GM23338 (cell line): ENCODE results near the gene DDX54.

Source experiments
- CREB1 ChIP-seq: fragments of 250-450 bp; sonication (Bioruptor Pico); IDR thresholded peaks from 2 replicates; pipeline ENCODE4 v1.5.0; 2020; ENCODE audit warnings: low read depth, mild to moderate bottlenecking, moderate library complexity
- ETS1 ChIP-seq: IDR thresholded peaks from 2 replicates; pipeline ENCODE4 v1.6.1; 2016; ENCODE audit warnings: antibody characterized with exemption
- EZH2 ChIP-seq: fragments of 200-600 bp; sonication (generic); IDR thresholded peaks from one replicate; pipeline ENCODE4 v1.8.0; 2017; ENCODE audit warnings: antibody characterized with exemption, mild to moderate bottlenecking, low read depth; ENCODE audit not compliant: unreplicated experiment
- EZH2phosphoT487 ChIP-seq: fragments of 200-600 bp; sonication (generic); IDR thresholded peaks from one replicate; pipeline ENCODE4 v1.8.1; 2018; ENCODE audit warnings: antibody characterized with exemption; ENCODE audit not compliant: unreplicated experiment
- JUNB ChIP-seq: IDR thresholded peaks from one replicate; pipeline ENCODE4 v1.6.1; 2016; ENCODE audit warnings: antibody characterized with exemption; ENCODE audit not compliant: unreplicated experiment
- NANOG ChIP-seq: IDR thresholded peaks from 2 replicates; pipeline ENCODE4 v1.6.1; 2016; ENCODE audit warnings: antibody characterized with exemption, borderline replicate concordance
- POLR2AphosphoS5 ChIP-seq: IDR thresholded peaks from 2 replicates; pipeline ENCODE4 v1.6.1; 2016; ENCODE audit warnings: antibody characterized with exemption, low read depth
- REST ChIP-seq: IDR thresholded peaks from one replicate; pipeline ENCODE4 v1.6.1; 2018; ENCODE audit warnings: antibody characterized with exemption; ENCODE audit not compliant: unreplicated experiment
- STAT1 ChIP-seq: IDR thresholded peaks from one replicate; pipeline ENCODE4 v1.6.1; 2016; ENCODE audit warnings: antibody characterized with exemption; ENCODE audit not compliant: unreplicated experiment
- ZNF114 ChIP-seq: fragments of 250-450 bp; sonication (Bioruptor Pico); IDR thresholded peaks from 2 replicates; pipeline ENCODE4 v1.5.0; 2020; ENCODE audit warnings: mild to moderate bottlenecking, moderate library complexity
- ZNF331 ChIP-seq: fragments of 250-450 bp; sonication (Bioruptor Pico); IDR thresholded peaks from 2 replicates; pipeline ENCODE4 v1.5.0; 2020; ENCODE audit warnings: low read depth, mild to moderate bottlenecking, moderate library complexity
- TF ChIP-seq, protein P1 (sequence below), 2 experiments: fragments of 200-600 bp in 1 of 2; sonication (generic) in 1 of 2; conservative IDR thresholded peaks; 2 replicates each; pipeline versions ENCODE4 v1.5.1 to v1.6.1; 2016 to 2017; ENCODE audit warnings: antibody characterized with exemption in 2 of 2, low read depth in 2 of 2, mild to moderate bottlenecking in 2 of 2, moderate library complexity in 1 of 2
- TF ChIP-seq, protein P2 (sequence below): fragments of 250-450 bp; sonication (Bioruptor Pico); IDR thresholded peaks from 2 replicates; pipeline ENCODE4 v1.5.0; 2020; ENCODE audit warnings: mild to moderate bottlenecking, moderate library complexity

GRCh38 chr12:113184900-113185179 is 438 bp downstream of the DDX54 start:
- TF ChIP-seq, protein P1, sequence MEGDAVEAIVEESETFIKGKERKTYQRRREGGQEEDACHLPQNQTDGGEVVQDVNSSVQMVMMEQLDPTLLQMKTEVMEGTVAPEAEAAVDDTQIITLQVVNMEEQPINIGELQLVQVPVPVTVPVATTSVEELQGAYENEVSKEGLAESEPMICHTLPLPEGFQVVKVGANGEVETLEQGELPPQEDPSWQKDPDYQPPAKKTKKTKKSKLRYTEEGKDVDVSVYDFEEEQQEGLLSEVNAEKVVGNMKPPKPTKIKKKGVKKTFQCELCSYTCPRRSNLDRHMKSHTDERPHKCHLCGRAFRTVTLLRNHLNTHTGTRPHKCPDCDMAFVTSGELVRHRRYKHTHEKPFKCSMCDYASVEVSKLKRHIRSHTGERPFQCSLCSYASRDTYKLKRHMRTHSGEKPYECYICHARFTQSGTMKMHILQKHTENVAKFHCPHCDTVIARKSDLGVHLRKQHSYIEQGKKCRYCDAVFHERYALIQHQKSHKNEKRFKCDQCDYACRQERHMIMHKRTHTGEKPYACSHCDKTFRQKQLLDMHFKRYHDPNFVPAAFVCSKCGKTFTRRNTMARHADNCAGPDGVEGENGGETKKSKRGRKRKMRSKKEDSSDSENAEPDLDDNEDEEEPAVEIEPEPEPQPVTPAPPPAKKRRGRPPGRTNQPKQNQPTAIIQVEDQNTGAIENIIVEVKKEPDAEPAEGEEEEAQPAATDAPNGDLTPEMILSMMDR (conservative IDR thresholded peaks at IDR 0.05; ENCODE audit: low read depth in 2 of 2): no peak
- TF ChIP-seq POLR2AphosphoS5 (no peak; the same call in 1 of the 2 replicates), ETS1 (no peak), REST (no peak), ZNF331 (CRISPR knock-in tag) (no peak), EZH2 (no peak), CREB1 (CRISPR knock-in tag) (no peak), EZH2phosphoT487 (no peak), ZNF114 (CRISPR knock-in tag) (no peak), NANOG (no peak), JUNB (no peak), STAT1 (no peak)
- TF ChIP-seq, protein P2, sequence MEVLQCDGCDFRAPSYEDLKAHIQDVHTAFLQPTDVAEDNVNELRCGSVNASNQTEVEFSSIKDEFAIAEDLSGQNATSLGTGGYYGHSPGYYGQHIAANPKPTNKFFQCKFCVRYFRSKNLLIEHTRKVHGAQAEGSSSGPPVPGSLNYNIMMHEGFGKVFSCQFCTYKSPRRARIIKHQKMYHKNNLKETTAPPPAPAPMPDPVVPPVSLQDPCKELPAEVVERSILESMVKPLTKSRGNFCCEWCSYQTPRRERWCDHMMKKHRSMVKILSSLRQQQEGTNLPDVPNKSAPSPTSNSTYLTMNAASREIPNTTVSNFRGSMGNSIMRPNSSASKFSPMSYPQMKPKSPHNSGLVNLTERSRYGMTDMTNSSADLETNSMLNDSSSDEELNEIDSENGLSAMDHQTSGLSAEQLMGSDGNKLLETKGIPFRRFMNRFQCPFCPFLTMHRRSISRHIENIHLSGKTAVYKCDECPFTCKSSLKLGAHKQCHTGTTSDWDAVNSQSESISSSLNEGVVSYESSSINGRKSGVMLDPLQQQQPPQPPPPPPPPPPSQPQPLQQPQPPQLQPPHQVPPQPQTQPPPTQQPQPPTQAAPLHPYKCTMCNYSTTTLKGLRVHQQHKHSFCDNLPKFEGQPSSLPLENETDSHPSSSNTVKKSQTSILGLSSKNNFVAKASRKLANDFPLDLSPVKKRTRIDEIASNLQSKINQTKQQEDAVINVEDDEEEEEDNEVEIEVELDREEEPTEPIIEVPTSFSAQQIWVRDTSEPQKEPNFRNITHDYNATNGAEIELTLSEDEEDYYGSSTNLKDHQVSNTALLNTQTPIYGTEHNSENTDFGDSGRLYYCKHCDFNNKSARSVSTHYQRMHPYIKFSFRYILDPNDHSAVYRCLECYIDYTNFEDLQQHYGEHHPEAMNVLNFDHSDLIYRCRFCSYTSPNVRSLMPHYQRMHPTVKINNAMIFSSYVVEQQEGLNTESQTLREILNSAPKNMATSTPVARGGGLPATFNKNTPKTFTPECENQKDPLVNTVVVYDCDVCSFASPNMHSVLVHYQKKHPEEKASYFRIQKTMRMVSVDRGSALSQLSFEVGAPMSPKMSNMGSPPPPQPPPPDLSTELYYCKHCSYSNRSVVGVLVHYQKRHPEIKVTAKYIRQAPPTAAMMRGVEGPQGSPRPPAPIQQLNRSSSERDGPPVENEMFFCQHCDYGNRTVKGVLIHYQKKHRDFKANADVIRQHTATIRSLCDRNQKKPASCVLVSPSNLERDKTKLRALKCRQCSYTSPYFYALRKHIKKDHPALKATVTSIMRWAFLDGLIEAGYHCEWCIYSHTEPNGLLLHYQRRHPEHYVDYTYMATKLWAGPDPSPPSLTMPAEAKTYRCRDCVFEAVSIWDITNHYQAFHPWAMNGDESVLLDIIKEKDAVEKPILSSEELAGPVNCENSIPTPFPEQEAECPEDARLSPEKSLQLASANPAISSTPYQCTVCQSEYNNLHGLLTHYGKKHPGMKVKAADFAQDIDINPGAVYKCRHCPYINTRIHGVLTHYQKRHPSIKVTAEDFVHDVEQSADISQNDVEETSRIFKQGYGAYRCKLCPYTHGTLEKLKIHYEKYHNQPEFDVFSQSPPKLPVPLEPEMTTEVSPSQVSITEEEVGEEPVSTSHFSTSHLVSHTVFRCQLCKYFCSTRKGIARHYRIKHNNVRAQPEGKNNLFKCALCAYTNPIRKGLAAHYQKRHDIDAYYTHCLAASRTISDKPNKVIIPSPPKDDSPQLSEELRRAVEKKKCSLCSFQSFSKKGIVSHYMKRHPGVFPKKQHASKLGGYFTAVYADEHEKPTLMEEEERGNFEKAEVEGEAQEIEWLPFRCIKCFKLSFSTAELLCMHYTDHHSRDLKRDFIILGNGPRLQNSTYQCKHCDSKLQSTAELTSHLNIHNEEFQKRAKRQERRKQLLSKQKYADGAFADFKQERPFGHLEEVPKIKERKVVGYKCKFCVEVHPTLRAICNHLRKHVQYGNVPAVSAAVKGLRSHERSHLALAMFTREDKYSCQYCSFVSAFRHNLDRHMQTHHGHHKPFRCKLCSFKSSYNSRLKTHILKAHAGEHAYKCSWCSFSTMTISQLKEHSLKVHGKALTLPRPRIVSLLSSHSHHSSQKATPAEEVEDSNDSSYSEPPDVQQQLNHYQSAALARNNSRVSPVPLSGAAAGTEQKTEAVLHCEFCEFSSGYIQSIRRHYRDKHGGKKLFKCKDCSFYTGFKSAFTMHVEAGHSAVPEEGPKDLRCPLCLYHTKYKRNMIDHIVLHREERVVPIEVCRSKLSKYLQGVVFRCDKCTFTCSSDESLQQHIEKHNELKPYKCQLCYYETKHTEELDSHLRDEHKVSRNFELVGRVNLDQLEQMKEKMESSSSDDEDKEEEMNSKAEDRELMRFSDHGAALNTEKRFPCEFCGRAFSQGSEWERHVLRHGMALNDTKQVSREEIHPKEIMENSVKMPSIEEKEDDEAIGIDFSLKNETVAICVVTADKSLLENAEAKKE: no peak
